Nephron (organoid): ENCODE measurements around the gene SUN5.

Experiments
- H3K27ac Mint-ChIP-seq, 3 experiments: 2 replicates each; pipeline ENCODE4 v1.8.0; 2020; ENCODE audit warnings: mixed read lengths in 3 of 3, mild to moderate bottlenecking in 2 of 3, moderate library complexity in 1 of 3
- H3K27me3 Mint-ChIP-seq: 2 replicates; pipeline ENCODE4 v1.8.0; 2021; ENCODE audit warnings: low read depth, mild to moderate bottlenecking, moderate library complexity, mixed read lengths
- H3K36me3 Mint-ChIP-seq: 2 replicates; pipeline ENCODE4 v1.8.0; 2020; ENCODE audit warnings: low read depth, mixed read lengths
- H3K4me1 Mint-ChIP-seq: 2 replicates; pipeline ENCODE4 v1.8.0; 2020; ENCODE audit warnings: mixed read lengths
- H3K4me3 Mint-ChIP-seq, 3 experiments: 2 replicates each; pipeline ENCODE4 v1.8.0; 2020; ENCODE audit warnings: mild to moderate bottlenecking in 3 of 3, mixed read lengths in 3 of 3, moderate library complexity in 2 of 3
- H3K9me3 Mint-ChIP-seq: 2 replicates; pipeline ENCODE4 v1.8.0; 2020; ENCODE audit warnings: mixed read lengths
- CTCF ChIP-seq, 3 experiments: fragments of 200-600 bp; sonication (generic); IDR thresholded peaks; one replicate each; pipeline ENCODE4 v1.5.0; 2021; ENCODE audit warnings: antibody characterized with exemption in 3 of 3; ENCODE audit not compliant: unreplicated experiment in 3 of 3

Gene SUN5

GRCh38 chr20:32999603-33000250 is 4.5 kb downstream of the SUN5 start:
- Mint-ChIP-seq H3K27me3 (no peaks in the 10 kb centered on the region), H3K27ac (no peak overlapping the region), H3K9me3 (peaks cover 8% of the 10 kb centered on the region), H3K36me3 (no peaks in the 10 kb centered on the region), H3K4me3 (no peak overlapping the region), H3K4me1 (no peaks in the 10 kb centered on the region)
- no peak for TF ChIP-seq CTCF (IDR thresholded peaks at IDR 0.05; ENCODE audit: unreplicated experiment in 3 of 3)

- H3K4me1 Mint-ChIP-seq: no peaks in the 10 kb centered on the region
- peaks cover 11% of the 10 kb centered on the region for H3K9me3 Mint-ChIP-seq
- H3K27ac Mint-ChIP-seq: no peak overlapping the region
- H3K27me3 Mint-ChIP-seq: no peaks in the 10 kb centered on the region
- H3K4me3 Mint-ChIP-seq: no peak overlapping the region
- no peaks in the 10 kb centered on the region for H3K36me3 Mint-ChIP-seq
- no peak for TF ChIP-seq CTCF (IDR thresholded peaks at IDR 0.05; ENCODE audit: unreplicated experiment in 3 of 3)
Observed at GRCh38 chr20:32997431-32997830, 6.8 kb downstream of the SUN5 start.

GRCh38 chr20:32995802-32996201 is 8.4 kb downstream of the SUN5 start:
- Mint-ChIP-seq H3K27ac (no peak overlapping the region), H3K36me3 (no peaks in the 10 kb centered on the region), H3K9me3 (peaks cover 11% of the 10 kb centered on the region), H3K4me3 (no peak overlapping the region), H3K27me3 (no peaks in the 10 kb centered on the region), H3K4me1 (no peaks in the 10 kb centered on the region)
- no peak for TF ChIP-seq CTCF (IDR thresholded peaks at IDR 0.05; ENCODE audit: unreplicated experiment in 3 of 3)

GRCh38 chr20:32993496-32994050 is 10.7 kb downstream of the SUN5 start:
- no peak for TF ChIP-seq CTCF (IDR thresholded peaks at IDR 0.05; ENCODE audit: unreplicated experiment in 3 of 3)
- H3K4me1 Mint-ChIP-seq: no peaks in the 10 kb centered on the region
- no peak overlapping the region for H3K4me3 Mint-ChIP-seq
- no peaks in the 10 kb centered on the region for H3K36me3 Mint-ChIP-seq
- peaks cover 11% of the 10 kb centered on the region for H3K9me3 Mint-ChIP-seq
- no peak overlapping the region for H3K27ac Mint-ChIP-seq
- H3K27me3 Mint-ChIP-seq: no peaks in the 10 kb centered on the region

GRCh38 chr20:32991792-32992641 is 12.2 kb downstream of the SUN5 start:
- TF ChIP-seq CTCF (IDR thresholded peaks at IDR 0.05; ENCODE audit: unreplicated experiment in 3 of 3): no peak
- Mint-ChIP-seq H3K4me1 (no peaks in the 10 kb centered on the region), H3K27me3 (no peaks in the 10 kb centered on the region), H3K27ac (no peak overlapping the region), H3K36me3 (no peaks in the 10 kb centered on the region), H3K4me3 (no peak overlapping the region), H3K9me3 (peaks cover 11% of the 10 kb centered on the region)
